Stimulated activated CD4-positive, alpha-beta T cell treated with anti-CD3 and anti-CD28 coated beads, Interleukin-1b, Interleukin-23, amount 100 ng/mL, for 48 hours (primary cell): ENCODE data around the gene GRB10.
A peak's percentile ranks its signal among the peaks of the same experiment; 100 is the strongest.

ENCODE experiments used
- DNase-seq: peaks from one replicate; pipeline ENCODE4 v3.0.0-alpha.2; 2020

The GRB10 gene

DNA sequence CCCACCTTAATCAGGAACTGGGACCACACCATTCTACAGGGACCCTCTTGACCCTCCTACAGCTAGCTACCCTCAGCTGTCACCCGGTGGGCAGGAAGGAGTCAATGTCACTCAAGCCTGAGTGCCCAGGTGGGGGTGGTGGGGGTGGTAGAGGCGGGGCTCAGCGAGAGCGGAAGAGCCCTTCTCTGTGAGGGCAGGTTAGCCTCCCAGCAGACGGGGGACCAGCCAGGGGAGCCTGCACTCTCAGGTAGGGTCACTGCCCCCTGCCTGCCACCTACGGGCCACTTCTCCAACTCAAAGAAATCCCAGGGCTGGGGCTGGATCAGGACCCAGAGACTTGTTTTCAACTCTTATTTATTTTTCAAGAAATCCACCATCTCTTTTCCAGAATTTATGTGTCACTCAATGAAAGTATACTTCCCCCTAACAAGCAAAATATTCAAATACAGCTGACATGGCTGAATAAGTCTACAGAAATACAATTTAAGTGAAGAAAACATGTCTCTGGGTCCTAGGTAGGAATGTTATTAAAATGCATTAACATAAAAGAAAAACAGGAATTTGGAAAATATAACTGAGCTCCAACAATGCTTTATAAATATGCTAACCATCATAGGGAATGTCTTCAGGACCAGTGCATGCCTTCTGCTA lies 154.1 kb downstream of the GRB10 start:
- no peak for DNase-seq

DNA sequence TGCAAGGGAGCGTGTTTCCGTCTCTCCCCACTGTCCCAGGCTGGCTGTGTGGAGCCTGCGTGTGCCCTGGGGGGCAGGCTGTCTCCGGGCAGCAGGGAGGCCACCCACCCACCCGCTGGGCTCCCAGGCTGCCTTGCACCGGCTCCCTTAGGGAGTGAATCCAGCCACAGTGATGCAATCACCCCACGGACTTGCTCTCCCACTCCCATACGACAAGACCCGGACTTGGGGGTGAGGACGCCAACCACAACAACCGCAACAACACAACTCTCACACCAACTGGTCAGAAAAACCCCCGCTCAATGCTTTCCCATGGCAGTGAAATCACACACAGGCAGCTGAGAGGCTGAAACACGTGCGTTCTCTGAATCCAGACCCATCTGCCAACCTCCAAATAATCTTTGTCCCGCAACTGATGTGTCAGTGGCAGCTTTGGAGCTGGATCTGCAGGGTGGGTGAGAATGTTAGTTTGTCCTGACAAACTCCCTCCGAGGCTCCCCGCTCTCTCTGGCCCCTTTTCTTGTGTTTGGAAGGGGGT lies 154.8 kb downstream of the GRB10 start:
- DNase-seq, result no peak

GRCh38 chr7:50626286-50626685 lies 156.4 kb downstream of the GRB10 start:
- no peak for DNase-seq

- no peak for DNase-seq
These were observed 157.3 kb downstream of the GRB10 start for GRCh38 chr7:50625360-50625759.

- no peak for DNase-seq
These were observed 159.9 kb downstream of the GRB10 start for GRCh38 chr7:50622821-50623220.

GRCh38 chr7:50621973-50622490 lies 160.7 kb downstream of the GRB10 start:
- no peak for DNase-seq

GRCh38 chr7:50621206-50621605 lies 161.5 kb downstream of the GRB10 start:
- DNase-seq, result no peak

GRCh38 chr7:50620433-50620832 lies 162.3 kb downstream of the GRB10 start:
- DNase-seq, result no peak

- no peak for DNase-seq
These were observed 163.0 kb downstream of the GRB10 start for GRCh38 chr7:50619684-50620083.

DNA sequence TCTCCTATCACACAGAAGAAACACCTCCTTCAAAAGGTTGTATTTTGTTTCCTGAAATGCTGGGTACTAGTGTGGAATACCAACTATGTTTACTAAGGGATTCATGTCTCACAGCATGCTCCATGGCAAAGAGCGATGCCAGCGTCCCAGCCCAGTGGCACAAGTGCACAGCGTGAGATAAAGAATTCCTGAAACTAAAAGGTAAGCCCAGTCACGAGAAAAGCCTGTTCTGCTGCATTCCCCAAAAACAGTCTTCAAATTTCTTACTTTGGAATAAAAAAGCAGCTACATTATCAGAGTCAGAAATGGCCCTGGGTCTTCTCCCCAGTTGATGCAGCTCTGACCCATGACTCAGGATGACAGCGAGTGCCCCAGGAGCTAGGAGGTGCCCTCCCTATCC lies 164.4 kb downstream of the GRB10 start:
- DNase-seq, result no peak

DNA sequence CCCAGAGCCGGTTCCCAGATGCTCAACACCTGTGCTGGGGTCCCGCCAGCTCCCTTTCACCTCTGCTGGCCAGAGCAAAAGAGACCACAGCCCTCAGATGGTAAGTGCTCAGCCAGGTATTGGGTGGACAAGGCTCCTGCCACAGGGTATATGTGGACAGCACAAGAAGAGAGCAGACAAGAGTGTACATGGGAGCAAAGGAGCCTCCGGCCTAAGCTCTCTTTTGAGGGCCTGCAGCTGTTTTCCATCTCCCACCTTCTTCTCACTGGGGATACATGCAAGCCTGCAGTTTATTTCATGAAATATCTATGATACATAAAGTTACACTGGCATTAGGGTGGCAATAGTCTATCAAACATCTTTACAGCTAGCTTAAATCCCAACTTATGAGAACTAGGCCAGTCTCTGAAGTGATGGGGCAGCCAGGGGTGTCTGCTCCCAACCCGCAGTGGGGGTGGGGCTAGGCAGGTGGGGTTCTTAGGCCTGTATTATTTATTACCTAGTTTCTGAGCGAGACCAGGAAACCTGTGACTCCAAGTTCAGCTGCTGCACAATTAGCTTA lies 167.1 kb downstream of the GRB10 start:
- no peak for DNase-seq

- no peak for DNase-seq
These were observed 167.8 kb downstream of the GRB10 start for GRCh38 chr7:50614721-50615518.

- no peak for DNase-seq
These were observed 169.2 kb downstream of the GRB10 start for GRCh38 chr7:50613473-50613872.

DNA sequence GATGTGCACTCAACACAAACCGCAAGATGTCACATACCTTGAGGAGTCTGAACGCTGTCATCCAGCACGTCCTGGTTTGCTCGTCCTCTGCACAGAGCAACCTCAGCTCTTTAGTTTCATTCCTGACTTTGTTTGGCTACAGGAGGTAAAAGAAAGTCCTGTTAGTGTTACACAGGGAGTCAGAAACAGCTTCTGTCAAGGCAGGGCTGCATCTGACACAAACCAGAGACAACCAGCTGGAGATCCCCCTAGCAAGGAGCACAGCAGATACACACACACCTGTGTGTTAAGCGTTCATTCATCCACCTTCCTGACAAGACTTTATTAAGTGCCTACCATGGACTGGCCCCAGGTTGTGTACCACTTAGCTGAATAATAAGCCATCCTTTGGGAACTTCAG lies 170.0 kb downstream of the GRB10 start:
- DNase-seq, result no peak

- peak; percentile 32 for DNase-seq
These were observed 172.0 kb downstream of the GRB10 start for GRCh38 chr7:50610521-50611277.

GRCh38 chr7:50608196-50608906 lies 174.3 kb downstream of the GRB10 start:
- no peak for DNase-seq

DNA sequence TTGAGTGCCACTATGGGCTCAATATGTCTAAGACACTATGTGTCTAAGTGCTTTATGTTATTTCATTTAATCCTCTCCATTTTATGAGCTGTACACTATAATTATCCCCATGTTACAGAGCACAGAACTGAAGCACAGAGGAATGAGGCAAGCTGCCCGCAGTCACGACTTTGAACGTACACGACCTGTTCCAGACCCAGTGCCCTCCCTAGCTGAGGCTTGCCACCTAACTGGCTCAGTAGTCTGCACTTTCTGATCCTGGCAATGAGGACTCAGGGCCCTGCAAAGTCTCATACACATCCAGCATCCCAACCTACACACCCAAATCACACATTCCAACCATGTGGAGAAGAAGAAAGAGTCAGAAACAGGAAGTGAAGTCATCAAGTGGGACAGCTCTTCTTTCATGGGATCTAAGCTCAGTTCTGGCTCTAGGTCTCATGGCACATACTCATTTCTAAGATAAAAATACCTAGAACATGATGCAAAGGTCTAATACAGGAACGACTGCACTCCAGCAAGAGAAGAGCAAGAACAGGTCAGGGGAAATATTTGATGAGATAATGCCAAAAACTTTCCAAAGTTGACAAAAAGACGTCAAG lies 175.1 kb downstream of the GRB10 start:
- DNase-seq, result no peak

DNA sequence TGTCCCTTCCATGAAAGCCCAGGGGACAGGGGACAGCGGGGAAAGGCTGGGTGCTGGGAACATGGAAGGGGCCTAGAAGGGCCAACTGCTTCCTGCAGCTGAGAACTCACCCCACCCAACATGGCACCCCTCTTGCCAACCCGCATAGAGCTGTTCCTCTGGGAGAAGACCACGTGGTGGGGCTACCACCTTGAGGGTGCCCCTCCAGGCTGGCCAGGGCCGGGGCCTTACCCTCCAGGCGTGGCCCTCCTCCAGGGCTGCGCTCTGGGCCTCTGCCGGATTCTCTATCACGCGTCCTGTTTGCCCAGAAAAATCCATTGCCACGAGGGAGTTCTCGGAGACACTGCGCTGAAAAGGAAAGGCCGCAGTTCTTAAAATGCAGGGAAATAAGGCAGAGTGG lies 177.6 kb downstream of the GRB10 start:
- DNase-seq, result no peak

DNA sequence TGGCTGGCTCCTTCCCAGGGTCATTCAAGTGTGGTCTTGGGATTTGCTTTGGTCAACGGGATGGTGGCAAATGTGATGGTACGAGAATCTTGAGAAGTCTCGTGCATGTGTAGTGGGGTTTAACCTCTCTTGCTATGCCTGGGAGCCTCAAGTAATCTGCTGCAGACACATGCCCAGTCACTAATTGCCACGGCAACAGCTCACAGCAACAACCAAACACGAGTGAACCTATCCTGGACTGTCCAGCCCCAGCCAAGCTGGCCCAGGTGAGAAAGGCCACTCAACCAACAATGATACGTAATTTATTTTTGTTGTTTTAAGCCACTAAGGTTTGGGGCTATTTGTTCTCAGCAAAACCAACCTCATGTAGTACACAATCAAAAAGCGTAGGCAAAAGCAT lies 179.4 kb downstream of the GRB10 start:
- no peak for DNase-seq

DNA sequence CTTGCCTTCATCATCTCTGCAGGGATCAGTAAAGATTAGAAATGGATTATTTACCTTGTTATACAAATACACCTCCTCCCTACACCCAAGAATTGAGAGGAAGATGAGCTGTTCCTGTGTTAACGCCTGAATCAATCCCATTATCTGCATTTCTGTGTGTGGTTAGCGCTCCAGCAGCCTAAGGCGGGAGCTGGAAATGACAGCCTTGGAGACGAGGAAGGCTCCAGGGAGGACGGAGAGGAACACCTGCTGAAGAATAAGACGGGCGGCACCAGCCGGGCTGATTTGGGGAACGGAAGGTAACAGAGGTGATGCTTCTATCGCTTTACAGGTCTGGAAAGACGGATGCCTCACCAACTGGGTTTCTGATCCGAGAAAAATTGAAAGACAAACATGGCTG lies 183.3 kb downstream of the GRB10 start:
- DNase-seq, result no peak

- no peak for DNase-seq
These were observed 184.0 kb downstream of the GRB10 start for GRCh38 chr7:50598460-50599343.
